Osteocyte (in vitro differentiated cells): Measurements from ENCODE around the gene HDAC4. TPM values are rescaled to one million over a fixed set of nuclear protein-coding genes. Genes with fewer than 3 reads are reported as not detected.

Experiments
- DNase-seq: peaks from one replicate; pipeline ENCODE4 v3.0.0; 2021; ENCODE audit warnings: mixed read lengths; ENCODE audit not compliant: unreplicated experiment; ENCODE audit errors: extremely low spot score
- H3K27ac Mint-ChIP-seq: one replicate; pipeline ENCODE4 v1.8.0; 2021; ENCODE audit warnings: mild to moderate bottlenecking, mixed read lengths; ENCODE audit not compliant: unreplicated experiment
- H3K27me3 Mint-ChIP-seq: one replicate; pipeline ENCODE4 v1.8.0; 2021; ENCODE audit warnings: mixed read lengths; ENCODE audit not compliant: unreplicated experiment
- H3K36me3 Mint-ChIP-seq: one replicate; pipeline ENCODE4 v1.8.0; 2021; ENCODE audit warnings: mixed read lengths; ENCODE audit not compliant: unreplicated experiment
- H3K4me1 Mint-ChIP-seq: one replicate; pipeline ENCODE4 v1.8.0; 2021; ENCODE audit warnings: mixed read lengths; ENCODE audit not compliant: unreplicated experiment
- H3K4me3 Mint-ChIP-seq: one replicate; pipeline ENCODE4 v1.8.0; 2021; ENCODE audit warnings: mild to moderate bottlenecking, moderate library complexity, mixed read lengths; ENCODE audit not compliant: unreplicated experiment
- H3K9me3 Mint-ChIP-seq: one replicate; pipeline ENCODE4 v1.8.0; 2021; ENCODE audit warnings: mixed read lengths; ENCODE audit not compliant: unreplicated experiment
- total RNA-seq: library from RNA; stranded (reverse); gene quantifications from 2 replicates; pipeline ENCODE4 v1.2.1, GENCODE V29; 2021
- TF ChIP-seq, protein P1 (sequence below): fragments of 200-600 bp; sonication (generic); IDR thresholded peaks from 2 replicates; pipeline ENCODE4 v1.5.0; 2021; ENCODE audit warnings: antibody characterized with exemption, mild to moderate bottlenecking, moderate library complexity

The HDAC4 gene
- total RNA-seq, 1 donor from 2014 or later, result 30.3 TPM

DNA sequence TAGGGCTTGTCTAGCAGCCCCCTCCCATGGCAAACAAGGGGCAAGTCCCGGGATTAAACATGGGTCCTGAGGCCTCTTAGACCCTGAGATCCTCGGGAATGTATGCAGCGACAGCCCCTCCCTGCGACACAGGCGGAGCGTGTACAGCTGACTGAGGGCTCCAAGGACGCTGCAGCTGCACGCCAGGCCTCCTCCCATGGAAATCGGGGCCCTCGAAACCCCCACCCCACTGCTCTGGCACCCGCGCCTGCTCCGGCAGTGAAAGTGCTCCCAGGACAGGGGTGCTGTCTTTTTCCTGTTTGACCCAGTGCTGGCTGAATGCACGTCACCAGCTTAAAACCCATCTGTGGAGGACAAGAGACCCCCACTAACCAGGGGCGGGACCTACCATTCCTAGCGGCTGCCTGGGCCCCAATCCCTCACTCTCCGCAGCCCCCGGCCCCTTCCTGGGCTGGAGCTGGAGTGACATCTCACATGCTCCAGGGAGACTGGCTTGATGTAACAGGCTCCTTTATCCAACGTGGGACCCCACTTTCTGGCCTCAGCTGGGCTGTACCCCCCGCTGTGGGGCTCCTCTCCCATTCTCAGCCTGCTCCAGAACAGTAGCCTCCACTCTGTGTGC lies 305.2 kb downstream of the HDAC4 start:
- Mint-ChIP-seq H3K36me3 (peaks cover 2% of the 10 kb centered on the region), H3K27me3 (no peaks in the 10 kb centered on the region), H3K4me3 (no peak overlapping the region), H3K27ac (no peak overlapping the region), H3K4me1 (no peaks in the 10 kb centered on the region), H3K9me3 (no peaks in the 10 kb centered on the region)
- TF ChIP-seq, protein P1, sequence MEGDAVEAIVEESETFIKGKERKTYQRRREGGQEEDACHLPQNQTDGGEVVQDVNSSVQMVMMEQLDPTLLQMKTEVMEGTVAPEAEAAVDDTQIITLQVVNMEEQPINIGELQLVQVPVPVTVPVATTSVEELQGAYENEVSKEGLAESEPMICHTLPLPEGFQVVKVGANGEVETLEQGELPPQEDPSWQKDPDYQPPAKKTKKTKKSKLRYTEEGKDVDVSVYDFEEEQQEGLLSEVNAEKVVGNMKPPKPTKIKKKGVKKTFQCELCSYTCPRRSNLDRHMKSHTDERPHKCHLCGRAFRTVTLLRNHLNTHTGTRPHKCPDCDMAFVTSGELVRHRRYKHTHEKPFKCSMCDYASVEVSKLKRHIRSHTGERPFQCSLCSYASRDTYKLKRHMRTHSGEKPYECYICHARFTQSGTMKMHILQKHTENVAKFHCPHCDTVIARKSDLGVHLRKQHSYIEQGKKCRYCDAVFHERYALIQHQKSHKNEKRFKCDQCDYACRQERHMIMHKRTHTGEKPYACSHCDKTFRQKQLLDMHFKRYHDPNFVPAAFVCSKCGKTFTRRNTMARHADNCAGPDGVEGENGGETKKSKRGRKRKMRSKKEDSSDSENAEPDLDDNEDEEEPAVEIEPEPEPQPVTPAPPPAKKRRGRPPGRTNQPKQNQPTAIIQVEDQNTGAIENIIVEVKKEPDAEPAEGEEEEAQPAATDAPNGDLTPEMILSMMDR, result no peak
- DNase-seq, result no peak

DNA sequence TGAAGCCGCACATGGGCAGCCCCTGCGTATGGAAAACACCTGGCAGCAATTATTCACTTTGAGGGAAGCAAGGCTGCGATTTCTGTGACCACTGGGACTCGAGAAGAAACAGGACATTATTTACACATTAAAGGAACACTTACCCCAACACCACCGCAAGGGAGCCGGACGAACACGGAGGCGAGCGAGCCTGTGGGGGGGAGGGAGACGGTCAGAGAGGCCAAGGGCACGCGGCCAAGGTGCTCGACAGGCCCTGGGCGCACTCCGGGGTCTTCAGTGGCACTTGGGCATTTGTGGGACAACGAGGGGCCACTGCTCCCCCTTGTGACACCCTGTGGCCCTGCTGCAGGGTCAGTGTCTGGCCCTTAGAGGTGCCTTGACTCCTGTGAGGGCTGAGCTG lies 306.0 kb downstream of the HDAC4 start:
- H3K4me1 Mint-ChIP-seq, result no peaks in the 10 kb centered on the region
- H3K4me3 Mint-ChIP-seq, result no peak overlapping the region
- no peaks in the 10 kb centered on the region for H3K36me3 Mint-ChIP-seq
- no peaks in the 10 kb centered on the region for H3K9me3 Mint-ChIP-seq
- no peak overlapping the region for H3K27ac Mint-ChIP-seq
- no peaks in the 10 kb centered on the region for H3K27me3 Mint-ChIP-seq
- no peak for DNase-seq
- TF ChIP-seq, protein P1, result no peak

DNA sequence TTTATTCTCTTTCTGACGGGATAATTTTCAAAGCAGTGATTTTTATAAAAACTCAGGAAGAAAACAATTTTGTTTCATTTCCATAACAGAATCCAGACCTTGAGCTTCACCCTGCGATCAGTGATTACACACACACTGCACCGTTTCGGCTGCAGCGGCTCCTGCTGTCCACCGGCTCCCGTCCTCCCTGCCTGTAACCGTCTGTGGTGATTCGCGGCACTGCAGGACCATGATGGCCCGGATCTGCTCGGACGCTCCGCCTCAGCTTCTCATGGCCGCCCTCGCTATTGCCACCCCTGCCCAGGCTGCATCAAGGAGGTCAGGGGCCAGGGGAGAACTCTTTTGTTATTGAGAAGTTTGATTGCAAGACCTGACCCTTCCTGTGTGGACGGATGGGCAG lies 306.9 kb downstream of the HDAC4 start:
- Mint-ChIP-seq H3K4me1 (no peaks in the 10 kb centered on the region), H3K27ac (no peak overlapping the region), H3K4me3 (no peak overlapping the region), H3K9me3 (no peaks in the 10 kb centered on the region), H3K27me3 (no peaks in the 10 kb centered on the region), H3K36me3 (no peaks in the 10 kb centered on the region)
- TF ChIP-seq, protein P1, result no peak
- DNase-seq, result no peak

DNA sequence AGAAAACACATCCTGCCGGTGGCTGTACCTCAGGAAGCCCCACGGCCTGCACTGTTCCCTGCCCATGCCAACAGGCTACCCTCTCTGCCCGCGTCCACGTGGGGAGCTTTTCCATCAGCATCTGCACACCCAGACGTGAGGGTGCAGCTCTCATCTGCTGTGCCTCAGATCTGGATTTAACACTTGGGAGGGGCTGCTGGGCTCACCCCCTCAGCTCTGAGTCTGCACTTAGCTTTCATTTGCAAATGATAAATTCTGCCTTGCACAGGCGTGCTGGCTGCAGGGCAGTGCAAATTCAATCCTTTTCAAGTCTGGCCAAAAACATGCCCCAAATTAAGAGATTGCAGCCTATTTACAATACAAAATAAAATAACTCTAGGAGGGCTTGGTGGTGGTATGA lies 307.3 kb downstream of the HDAC4 start:
- H3K4me3 Mint-ChIP-seq, result no peak overlapping the region
- no peak for DNase-seq
- H3K27ac Mint-ChIP-seq, result no peak overlapping the region
- no peaks in the 10 kb centered on the region for H3K9me3 Mint-ChIP-seq
- H3K27me3 Mint-ChIP-seq, result no peaks in the 10 kb centered on the region
- no peaks in the 10 kb centered on the region for H3K4me1 Mint-ChIP-seq
- no peaks in the 10 kb centered on the region for H3K36me3 Mint-ChIP-seq
- TF ChIP-seq, protein P1, result no peak

DNA sequence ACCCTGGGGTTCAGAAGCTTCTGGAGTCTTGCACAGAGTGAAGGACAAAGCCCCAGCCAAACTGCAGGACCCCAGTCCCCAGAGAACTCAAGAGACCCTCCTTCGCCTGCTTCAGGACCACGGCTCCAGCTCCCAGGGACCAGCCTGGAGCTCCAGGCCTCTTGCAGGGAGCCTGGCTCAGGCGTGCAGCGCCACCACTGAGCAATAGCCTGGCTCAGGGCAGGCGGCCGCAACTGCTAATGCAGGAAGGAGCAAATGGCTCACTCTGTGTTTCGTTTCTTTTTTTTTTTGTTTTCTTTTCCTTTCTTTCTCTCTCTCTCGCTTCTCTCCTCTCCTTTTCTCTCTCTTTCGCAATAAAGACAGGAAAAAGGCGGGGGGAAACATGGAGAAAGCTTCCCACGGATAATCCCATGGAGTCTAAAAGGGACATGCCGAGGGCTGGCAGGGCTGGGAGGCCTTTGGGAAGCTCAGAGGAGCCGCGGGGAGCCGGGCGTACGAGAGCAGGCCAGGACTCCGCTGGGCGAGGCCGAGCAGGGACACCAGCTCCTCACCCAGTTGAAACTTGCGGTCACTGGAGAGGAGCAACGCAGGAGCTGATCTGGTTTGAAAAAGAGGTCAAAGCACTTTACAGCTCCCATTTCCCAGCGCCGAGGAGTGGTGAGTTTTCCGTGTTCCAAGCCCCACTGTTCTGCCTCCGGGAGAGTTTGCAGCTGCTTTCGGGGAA lies 308.1 kb downstream of the HDAC4 start:
- Mint-ChIP-seq H3K27ac (no peak overlapping the region), H3K4me3 (no peak overlapping the region), H3K4me1 (no peaks in the 10 kb centered on the region), H3K36me3 (peaks cover 2% of the 10 kb centered on the region), H3K9me3 (no peaks in the 10 kb centered on the region), H3K27me3 (no peaks in the 10 kb centered on the region)
- TF ChIP-seq, protein P1, result no peak
- no peak for DNase-seq
